CD4-positive, CD25-positive, alpha-beta regulatory T cell (primary cell): ENCODE results near the gene NAV2. TPM values are rescaled to one million over a fixed set of nuclear protein-coding genes. Genes with fewer than 3 reads are reported as not detected.
A peak's percentile ranks its signal among the peaks of the same experiment; 100 is the strongest.

ENCODE experiments used
- ATAC-seq, 2 donors: fragments of 150-1000 bp; cut with Tn5 transposase; one replicate each; pipeline ENCODE4 v1.10.0; 2021; ENCODE audit warnings: low read depth in 2 of 2, moderate number of reproducible peaks in 2 of 2, moderate library complexity in 1 of 2
- DNase-seq, 3 donors: peaks; one replicate each; pipeline versions ENCODE4 v3.0.0 to v3.0.0-alpha.2; 2012 to 2022; ENCODE audit warnings: mixed read lengths in 1 of 3
- H3K27ac ChIP-seq: one replicate; pipeline ENCODE4 v1.7.0; 2013; ENCODE audit warnings: mild to moderate bottlenecking, low read length; ENCODE audit not compliant: insufficient read depth, poor library complexity, severe bottlenecking
- H3K27me3 ChIP-seq: one replicate; pipeline ENCODE4 v1.7.0; 2013; ENCODE audit warnings: low read length; ENCODE audit not compliant: control insufficient read depth, insufficient read depth
- H3K36me3 ChIP-seq: one replicate; pipeline ENCODE4 v1.7.0; 2013; ENCODE audit warnings: mild to moderate bottlenecking, low read length, moderate library complexity; ENCODE audit not compliant: control insufficient read depth, insufficient read depth
- H3K4me1 ChIP-seq: 2 replicates; pipeline ENCODE4 v1.7.0; 2013; ENCODE audit warnings: mild to moderate bottlenecking, low read length; ENCODE audit not compliant: insufficient read depth, control insufficient read depth, poor library complexity, severe bottlenecking
- H3K4me3 ChIP-seq: one replicate; pipeline ENCODE4 v1.7.0; 2013; ENCODE audit warnings: low read depth, mild to moderate bottlenecking, low read length, moderate library complexity
- H3K9me3 ChIP-seq, 2 experiments: 1 replicate in 1 of 2; 2 replicates in 1 of 2; pipeline ENCODE4 v1.7.0; 2013; ENCODE audit warnings: low read length in 2 of 2, mild to moderate bottlenecking in 1 of 2, moderate library complexity in 1 of 2; ENCODE audit not compliant: control insufficient read depth in 2 of 2
- H3K27ac Mint-ChIP-seq, 3 donors: one replicate each; pipeline ENCODE4 v1.8.0; 2020 to 2022; ENCODE audit warnings: mild to moderate bottlenecking in 3 of 3, mixed read lengths in 3 of 3, moderate library complexity in 2 of 3
- H3K27me3 Mint-ChIP-seq: one replicate; pipeline ENCODE4 v1.8.0; 2022; ENCODE audit warnings: mild to moderate bottlenecking, mixed read lengths
- H3K36me3 Mint-ChIP-seq: one replicate; pipeline ENCODE4 v1.8.0; 2020; ENCODE audit warnings: mixed read lengths
- H3K4me1 Mint-ChIP-seq, 4 donors: one replicate each; pipeline ENCODE4 v1.8.0; 2020 to 2022; ENCODE audit warnings: mixed read lengths in 4 of 4, mild to moderate bottlenecking in 1 of 4
- H3K4me3 Mint-ChIP-seq, 4 donors: one replicate each; pipeline ENCODE4 v1.8.0; 2020 to 2022; ENCODE audit warnings: mild to moderate bottlenecking in 4 of 4, mixed read lengths in 4 of 4, moderate library complexity in 3 of 4
- H3K9me3 Mint-ChIP-seq, 7 donors: one replicate each; pipeline ENCODE4 v1.8.0; 2020 to 2022; ENCODE audit warnings: mixed read lengths in 7 of 7, mild to moderate bottlenecking in 3 of 7, moderate library complexity in 2 of 7
- polyA plus RNA-seq, 4 donors: library from polyadenylated mRNA; unstranded; fragments of 300-500 nt; fragmentation: Illumina TruSeq; gene quantifications; one replicate each; pipeline ENCODE4 v1.2.3, GENCODE V29; 2021
- total RNA-seq: library from RNA; stranded (reverse); gene quantifications from one replicate; pipeline ENCODE4 v1.2.3, GENCODE V29; 2022

The NAV2 gene
- total and polyA plus RNA-seq, 5 donors from 2014 or later = 0.14 to 0.59 (median 0.36) TPM; not detected in 2

DNA sequence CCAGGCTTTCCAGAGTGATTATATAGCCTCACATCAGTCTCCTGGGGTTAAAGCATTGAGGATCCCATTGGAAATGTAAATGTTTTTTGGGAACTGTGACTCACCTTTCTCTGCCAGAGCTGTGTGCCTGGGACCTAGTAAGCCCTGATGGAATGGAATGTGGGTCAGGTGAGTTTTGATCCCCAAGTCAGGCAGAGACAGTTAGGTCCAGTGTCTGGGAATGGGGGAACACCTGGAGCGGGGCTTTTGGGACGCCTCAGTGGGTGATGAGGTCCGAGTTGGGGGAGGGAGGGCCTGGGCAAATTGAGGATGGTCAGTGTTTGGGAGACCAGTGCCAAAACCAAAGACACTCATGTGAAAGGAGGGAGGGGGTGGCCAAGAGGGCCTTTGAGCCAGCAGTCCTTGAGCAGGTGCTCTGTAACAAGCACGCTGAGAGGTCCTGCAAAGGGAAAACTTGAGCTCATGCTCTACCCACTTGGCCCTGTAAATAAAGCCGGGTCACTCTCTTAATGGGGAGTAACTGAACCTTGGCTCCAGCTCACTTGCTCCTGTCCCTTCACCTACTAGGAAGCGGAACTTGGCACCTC, 104.7 kb downstream of the NAV2 start:
- no peaks in the 10 kb centered on the region for H3K9me3 Mint-ChIP-seq
- H3K4me3 Mint-ChIP-seq = no peak overlapping the region
- DNase-seq (no peak), ATAC-seq (no peak)
- no peaks in the 10 kb centered on the region for H3K36me3 ChIP-seq
- no peak overlapping the region for H3K27ac Mint-ChIP-seq
- no peak overlapping the region for H3K4me3 ChIP-seq
- no peaks in the 10 kb centered on the region for H3K27me3 ChIP-seq
- H3K4me1 Mint-ChIP-seq = no peaks in the 10 kb centered on the region
- H3K4me1 ChIP-seq = no peaks in the 10 kb centered on the region
- H3K27me3 Mint-ChIP-seq = peaks cover 6% of the 10 kb centered on the region
- no peaks in the 10 kb centered on the region for H3K36me3 Mint-ChIP-seq
- no peak overlapping the region for H3K27ac ChIP-seq
- H3K9me3 ChIP-seq = no peaks in the 10 kb centered on the region

DNA sequence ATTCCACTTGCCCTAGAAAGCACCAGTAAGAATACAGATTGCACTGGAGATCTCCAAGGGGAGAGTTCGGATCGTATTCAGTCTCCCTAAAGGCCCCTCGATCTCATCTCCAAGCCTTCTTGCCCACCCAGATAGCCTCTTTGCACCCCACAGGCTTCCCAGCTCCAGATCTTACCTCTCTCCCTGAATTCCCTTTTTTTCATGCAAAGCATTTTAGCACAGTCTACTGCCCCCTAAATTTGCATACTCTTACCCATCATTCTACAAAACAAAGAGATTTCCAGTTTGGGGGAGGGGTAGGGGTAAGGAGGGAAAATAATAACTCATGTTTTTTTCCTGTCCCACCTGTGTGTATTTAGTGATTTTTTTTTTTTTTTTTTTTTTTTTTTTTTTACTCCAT, 105.2 kb downstream of the NAV2 start:
- Mint-ChIP-seq H3K36me3 (no peaks in the 10 kb centered on the region), H3K4me3 (no peak overlapping the region), H3K4me1 (no peaks in the 10 kb centered on the region), H3K27ac (no peak overlapping the region), H3K27me3 (peaks cover 6% of the 10 kb centered on the region), H3K9me3 (no peaks in the 10 kb centered on the region)
- no peak for DNase-seq
- no peaks in the 10 kb centered on the region for H3K27me3 ChIP-seq
- no peaks in the 10 kb centered on the region for H3K9me3 ChIP-seq
- no peak overlapping the region for H3K4me3 ChIP-seq
- H3K36me3 ChIP-seq = no peaks in the 10 kb centered on the region
- no peak for ATAC-seq
- H3K4me1 ChIP-seq = no peaks in the 10 kb centered on the region
- no peak overlapping the region for H3K27ac ChIP-seq

DNA sequence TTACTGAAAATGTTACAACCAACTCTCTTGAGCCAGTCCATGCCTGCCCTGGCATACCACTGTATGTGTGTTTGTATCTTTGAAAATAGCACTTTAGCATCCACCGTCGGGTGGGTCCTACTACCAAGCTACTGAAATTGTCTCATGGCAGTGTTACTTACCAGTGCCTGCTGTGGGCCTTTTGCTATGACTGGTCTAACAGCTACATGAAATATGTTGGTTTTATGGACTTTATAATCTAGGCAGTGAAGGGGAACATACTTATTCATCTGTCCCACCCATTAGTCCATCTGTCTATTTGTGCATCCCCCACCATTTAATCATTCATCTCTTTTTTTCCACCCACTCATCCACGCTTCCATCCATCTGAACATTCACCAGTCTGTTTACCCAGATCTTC, 106.0 kb downstream of the NAV2 start:
- Histone ChIP-seq H3K4me3 (no peak overlapping the region), H3K4me1 (no peaks in the 10 kb centered on the region), H3K36me3 (no peaks in the 10 kb centered on the region), H3K27me3 (no peaks in the 10 kb centered on the region), H3K27ac (no peak overlapping the region), H3K9me3 (no peaks in the 10 kb centered on the region)
- no peak overlapping the region for H3K4me3 Mint-ChIP-seq
- no peaks in the 10 kb centered on the region for H3K9me3 Mint-ChIP-seq
- H3K4me1 Mint-ChIP-seq = no peaks in the 10 kb centered on the region
- no peak for DNase-seq
- ATAC-seq = no peak
- no peaks in the 10 kb centered on the region for H3K36me3 Mint-ChIP-seq
- no peak overlapping the region for H3K27ac Mint-ChIP-seq
- peaks cover 6% of the 10 kb centered on the region for H3K27me3 Mint-ChIP-seq

DNA sequence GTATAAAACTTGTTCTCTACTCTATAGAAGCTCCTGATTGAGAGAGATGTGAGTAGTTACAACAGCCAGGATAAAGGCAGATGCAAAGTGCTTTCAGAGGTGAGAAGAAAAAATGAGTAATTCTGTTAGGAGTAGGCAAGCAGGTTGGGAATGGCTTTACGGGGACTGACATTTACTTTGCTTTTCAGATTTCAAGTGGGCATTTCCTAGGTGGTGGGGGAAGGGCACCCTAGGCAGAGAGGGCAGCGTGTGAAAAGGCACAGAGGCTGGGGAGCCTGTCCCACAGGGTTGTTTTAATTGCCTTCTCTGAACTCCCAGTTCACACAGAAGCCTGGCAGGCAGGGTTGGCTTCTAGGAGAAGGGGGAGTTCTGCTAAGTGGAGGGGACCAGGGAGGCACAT, 106.5 kb downstream of the NAV2 start:
- no peaks in the 10 kb centered on the region for H3K36me3 ChIP-seq
- no peaks in the 10 kb centered on the region for H3K27me3 ChIP-seq
- H3K9me3 Mint-ChIP-seq = no peaks in the 10 kb centered on the region
- no peak overlapping the region for H3K4me3 Mint-ChIP-seq
- H3K27ac ChIP-seq = no peak overlapping the region
- H3K4me1 Mint-ChIP-seq = no peaks in the 10 kb centered on the region
- H3K27me3 Mint-ChIP-seq = peaks cover 6% of the 10 kb centered on the region
- H3K4me1 ChIP-seq = no peaks in the 10 kb centered on the region
- no peaks in the 10 kb centered on the region for H3K36me3 Mint-ChIP-seq
- DNase-seq (no peak), ATAC-seq (no peak)
- H3K4me3 ChIP-seq = no peak overlapping the region
- peak overlapping the region in 1 of 3 donors; percentile 44 for H3K27ac Mint-ChIP-seq
- H3K9me3 ChIP-seq = no peaks in the 10 kb centered on the region

GRCh38 chr11:19820100-19820499, 107.5 kb downstream of the NAV2 start:
- no peak overlapping the region for H3K4me3 ChIP-seq
- H3K36me3 ChIP-seq = no peaks in the 10 kb centered on the region
- no peaks in the 10 kb centered on the region for H3K9me3 ChIP-seq
- no peaks in the 10 kb centered on the region for H3K36me3 Mint-ChIP-seq
- no peaks in the 10 kb centered on the region for H3K4me1 Mint-ChIP-seq
- ATAC-seq (no peak), DNase-seq (no peak)
- peaks cover 6% of the 10 kb centered on the region for H3K27me3 Mint-ChIP-seq
- H3K27ac ChIP-seq = no peak overlapping the region
- no peaks in the 10 kb centered on the region for H3K4me1 ChIP-seq
- H3K4me3 Mint-ChIP-seq = no peak overlapping the region
- H3K27me3 ChIP-seq = no peaks in the 10 kb centered on the region
- H3K27ac Mint-ChIP-seq = no peak overlapping the region
- no peaks in the 10 kb centered on the region for H3K9me3 Mint-ChIP-seq

DNA sequence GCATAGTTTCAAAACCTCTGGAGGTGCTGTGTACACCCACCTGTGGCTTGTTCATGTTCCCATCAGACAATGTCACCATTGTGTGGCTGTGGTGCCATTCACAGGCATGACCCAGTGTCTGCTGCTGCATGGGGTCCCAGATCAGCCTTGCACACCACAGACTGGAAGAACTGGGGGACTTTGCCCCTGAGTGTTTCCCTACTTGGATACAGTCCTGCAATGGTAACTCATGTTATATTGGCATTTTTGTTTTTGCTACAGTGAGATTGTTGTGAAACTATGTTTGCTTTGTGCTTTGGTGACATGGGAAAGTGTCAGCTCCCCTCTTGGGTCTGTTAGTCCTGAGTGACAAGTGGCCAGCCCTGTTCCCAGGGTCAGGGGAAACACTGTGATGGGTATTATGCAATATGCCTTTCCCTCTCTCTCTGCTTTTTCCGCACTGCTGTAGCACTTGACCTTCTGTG, 108.8 kb downstream of the NAV2 start:
- ATAC-seq = no peak
- H3K27ac ChIP-seq = no peak overlapping the region
- Mint-ChIP-seq H3K27ac (no peak overlapping the region), H3K4me3 (no peak overlapping the region), H3K36me3 (no peaks in the 10 kb centered on the region), H3K4me1 (no peaks in the 10 kb centered on the region), H3K9me3 (no peaks in the 10 kb centered on the region), H3K27me3 (peaks cover 6% of the 10 kb centered on the region)
- H3K9me3 ChIP-seq = no peaks in the 10 kb centered on the region
- H3K4me1 ChIP-seq = no peaks in the 10 kb centered on the region
- no peak for DNase-seq
- H3K27me3 ChIP-seq = no peaks in the 10 kb centered on the region
- no peaks in the 10 kb centered on the region for H3K36me3 ChIP-seq
- H3K4me3 ChIP-seq = no peak overlapping the region

GRCh38 chr11:19821993-19822392, 109.4 kb downstream of the NAV2 start:
- DNase-seq = no peak
- no peaks in the 10 kb centered on the region for H3K9me3 Mint-ChIP-seq
- H3K4me3 ChIP-seq = no peak overlapping the region
- H3K4me3 Mint-ChIP-seq = no peak overlapping the region
- H3K4me1 ChIP-seq = no peaks in the 10 kb centered on the region
- H3K27me3 ChIP-seq = no peaks in the 10 kb centered on the region
- no peaks in the 10 kb centered on the region for H3K9me3 ChIP-seq
- no peaks in the 10 kb centered on the region for H3K36me3 ChIP-seq
- ATAC-seq = no peak
- no peak overlapping the region for H3K27ac Mint-ChIP-seq
- no peaks in the 10 kb centered on the region for H3K4me1 Mint-ChIP-seq
- H3K36me3 Mint-ChIP-seq = no peaks in the 10 kb centered on the region
- peaks cover 6% of the 10 kb centered on the region for H3K27me3 Mint-ChIP-seq
- H3K27ac ChIP-seq = no peak overlapping the region

DNA sequence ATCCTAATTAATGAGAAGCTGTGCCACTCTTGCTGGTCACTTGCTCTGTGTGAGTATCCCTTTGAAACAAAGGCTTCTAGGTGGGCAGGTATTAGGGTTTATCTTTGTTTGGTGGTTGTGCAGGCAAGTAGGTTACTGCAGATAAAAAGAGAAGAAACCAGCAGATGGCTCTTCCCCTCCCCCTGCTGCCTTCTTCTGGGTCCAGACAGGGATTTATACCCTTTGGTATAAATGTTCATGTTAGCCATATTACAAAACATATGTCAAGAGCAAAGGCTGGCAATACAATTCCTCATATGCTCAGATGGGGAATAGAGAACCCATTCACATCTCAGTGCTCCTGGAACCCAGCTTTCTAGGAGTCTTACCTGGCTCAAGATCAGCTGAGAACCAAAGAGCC, 109.9 kb downstream of the NAV2 start:
- Mint-ChIP-seq H3K27me3 (peaks cover 6% of the 10 kb centered on the region), H3K27ac (no peak overlapping the region), H3K9me3 (no peaks in the 10 kb centered on the region), H3K36me3 (no peaks in the 10 kb centered on the region), H3K4me1 (no peaks in the 10 kb centered on the region), H3K4me3 (no peak overlapping the region)
- H3K27me3 ChIP-seq = no peaks in the 10 kb centered on the region
- H3K4me3 ChIP-seq = no peak overlapping the region
- no peaks in the 10 kb centered on the region for H3K36me3 ChIP-seq
- H3K27ac ChIP-seq = no peak overlapping the region
- ATAC-seq = no peak
- H3K9me3 ChIP-seq = no peaks in the 10 kb centered on the region
- no peaks in the 10 kb centered on the region for H3K4me1 ChIP-seq
- no peak for DNase-seq
